Stimulated activated naive CD8-positive, alpha-beta T cell treated with anti-CD3 and anti-CD28 coated beads, Interleukin-15, Interleukin-2, amounts not matched to agents 100 U/mL and 50 U/mL, for 24 hours (primary cell): ENCODE data around the gene JARID2.

ENCODE experiments used
- ATAC-seq: fragments of 150-1000 bp; cut with Tn5 transposase; one replicate; pipeline ENCODE4 v1.10.0; 2021
- DNase-seq: peaks from one replicate; pipeline ENCODE4 v3.0.0; 2021

JARID2 gene

GRCh38 chr6:15547400-15547799 is 301.5 kb downstream of the JARID2 start:
- no peak for DNase-seq
- no peak for ATAC-seq

GRCh38 chr6:15549371-15549770 is 303.5 kb downstream of the JARID2 start:
- ATAC-seq (no peak), DNase-seq (no peak)

GRCh38 chr6:15550546-15551123 is 304.8 kb downstream of the JARID2 start:
- ATAC-seq (no peak), DNase-seq (no peak)

- DNase-seq (no peak), ATAC-seq (no peak)
Measured at GRCh38 chr6:15551262-15551661, 305.4 kb downstream of the JARID2 start.

GRCh38 chr6:15551798-15552197 is 305.9 kb downstream of the JARID2 start:
- ATAC-seq, result no peak
- no peak for DNase-seq

- ATAC-seq (no peak), DNase-seq (no peak)
Measured at GRCh38 chr6:15553031-15553430, 307.2 kb downstream of the JARID2 start.

GRCh38 chr6:15553736-15554294 is 307.9 kb downstream of the JARID2 start:
- DNase-seq, result no peak

GRCh38 chr6:15554728-15555100 is 308.8 kb downstream of the JARID2 start:
- ATAC-seq (no peak), DNase-seq (no peak)

More at GRCh38 chr6:15553736-15554294, 307.9 kb downstream of the JARID2 start:
- no peak for ATAC-seq

- no peak for ATAC-seq
- no peak for DNase-seq
Measured at GRCh38 chr6:15555101-15556038, 309.5 kb downstream of the JARID2 start.

GRCh38 chr6:15556711-15557110 is 310.8 kb downstream of the JARID2 start:
- DNase-seq (no peak), ATAC-seq (no peak)

- no peak for ATAC-seq
- no peak for DNase-seq
Measured at GRCh38 chr6:15557174-15557573, 311.3 kb downstream of the JARID2 start.

GRCh38 chr6:15560713-15561112 is 314.8 kb downstream of the JARID2 start:
- ATAC-seq (no peak), DNase-seq (no peak)

GRCh38 chr6:15561447-15562199 is 315.8 kb downstream of the JARID2 start:
- ATAC-seq (no peak), DNase-seq (no peak)

- ATAC-seq (no peak), DNase-seq (no peak)
Measured at GRCh38 chr6:15562977-15563376, 317.1 kb downstream of the JARID2 start.

GRCh38 chr6:15569035-15569995 is 323.4 kb downstream of the JARID2 start:
- DNase-seq (no peak), ATAC-seq (no peak)

- no peak for DNase-seq
- no peak for ATAC-seq
Measured at GRCh38 chr6:15570171-15570570, 324.3 kb downstream of the JARID2 start.
